ENCODE measurements around the gene ADAMTS16.
"Not testable (repeated sequence)": the region's sequence is repeated elsewhere in the genome, so short reads cannot be mapped to it uniquely, and the experiment has no call there.

The ADAMTS16 gene

GRCh38 chr5:5139777-5140478 is at the start of gene ADAMTS16:
ADAMTS16 (plus strand) TSS chr5:5140330; CDS start chr5:5140468, 138 bp downstream.
- no peak for FAIRE-seq

GRCh38 chr5:5092149-5092548 is 48.0 kb upstream of the ADAMTS16 start:
- FAIRE-seq, result no peak

DNA sequence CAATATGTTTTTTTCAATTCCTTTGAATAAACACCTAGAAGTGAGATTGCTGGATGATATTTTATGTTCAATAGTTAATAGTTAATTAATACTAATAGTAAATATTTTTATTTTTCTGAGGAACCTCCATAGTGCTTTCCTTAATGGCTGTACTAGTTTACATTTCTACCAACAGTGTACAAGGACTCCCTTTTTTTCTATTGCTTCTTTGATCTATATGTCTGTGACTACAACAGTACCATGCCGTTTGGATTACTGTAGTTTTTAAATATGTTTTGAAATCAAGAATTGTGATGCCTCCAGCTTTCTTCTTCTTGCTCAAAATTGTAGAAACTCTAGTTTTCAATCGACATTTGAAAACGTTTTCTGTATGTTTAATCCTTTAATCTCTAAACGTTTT is 39.5 kb upstream of the ADAMTS16 start:
- no peak for FAIRE-seq

DNA sequence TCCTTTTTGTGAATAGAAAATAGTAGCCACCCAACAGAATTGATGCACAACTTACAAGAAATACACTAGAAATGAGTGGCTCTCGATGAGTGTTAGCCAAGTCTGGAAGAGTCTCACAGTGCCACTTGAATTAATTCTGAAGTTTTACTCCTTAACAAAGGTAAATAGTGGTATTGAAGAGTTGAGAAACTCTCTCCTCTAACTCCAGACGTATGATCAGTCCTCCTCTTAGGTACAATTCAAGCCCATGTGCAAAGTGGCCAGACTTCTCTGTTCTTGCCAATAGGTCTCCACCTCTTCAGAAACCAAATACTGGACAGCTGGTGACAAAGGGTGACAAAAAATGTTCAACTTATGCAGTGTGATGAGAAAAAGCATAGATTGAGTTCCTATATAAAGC is 38.5 kb upstream of the ADAMTS16 start:
- FAIRE-seq, result no peak

- no peak for FAIRE-seq
Observed at GRCh38 chr5:5103245-5103644, 36.9 kb upstream of the ADAMTS16 start.

DNA sequence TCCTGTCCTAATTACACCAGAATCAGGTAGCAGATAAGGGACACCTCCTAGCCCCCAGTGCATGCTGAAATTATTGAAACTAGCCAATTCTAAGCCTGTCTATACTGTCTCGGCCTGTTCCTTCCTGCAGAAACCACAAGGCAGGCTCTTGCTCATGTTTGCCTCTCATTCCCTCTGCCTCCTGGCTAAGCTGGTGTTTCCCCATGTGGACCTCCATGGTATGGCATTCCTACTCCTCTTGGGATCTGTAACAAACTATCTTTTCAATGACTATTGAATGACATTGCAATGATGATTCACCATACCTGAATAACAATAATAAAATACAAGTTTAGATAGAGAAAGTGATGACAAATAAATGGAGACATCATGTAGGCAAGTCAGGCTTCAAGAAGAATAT is 35.6 kb upstream of the ADAMTS16 start:
- no peak for FAIRE-seq

- FAIRE-seq, result no peak
Observed at GRCh38 chr5:5105531-5105930, 34.6 kb upstream of the ADAMTS16 start.

DNA sequence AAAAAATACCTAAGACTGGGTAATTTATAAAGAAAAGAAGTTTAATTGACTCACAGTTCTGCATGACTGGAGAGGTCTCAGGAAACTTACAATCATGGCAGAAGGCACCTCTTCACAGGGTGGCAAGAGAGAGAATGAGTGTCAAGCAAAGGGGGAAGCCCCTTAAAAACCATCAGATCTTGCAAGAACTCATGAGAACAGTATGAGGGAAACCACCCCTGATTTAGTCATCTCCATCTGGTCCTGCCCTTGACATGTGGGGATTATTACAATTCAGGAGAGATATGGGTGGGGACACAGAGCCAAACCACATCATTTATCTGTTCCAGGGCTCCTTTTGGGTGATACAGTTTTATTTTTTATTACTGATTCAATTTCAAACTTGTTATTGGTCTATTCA is 23.2 kb upstream of the ADAMTS16 start:
- FAIRE-seq, result no peak

- no peak for FAIRE-seq
Observed at GRCh38 chr5:5122776-5123175, 17.4 kb upstream of the ADAMTS16 start.

- FAIRE-seq, result no peak
Observed at GRCh38 chr5:5124231-5124630, 15.9 kb upstream of the ADAMTS16 start.

DNA sequence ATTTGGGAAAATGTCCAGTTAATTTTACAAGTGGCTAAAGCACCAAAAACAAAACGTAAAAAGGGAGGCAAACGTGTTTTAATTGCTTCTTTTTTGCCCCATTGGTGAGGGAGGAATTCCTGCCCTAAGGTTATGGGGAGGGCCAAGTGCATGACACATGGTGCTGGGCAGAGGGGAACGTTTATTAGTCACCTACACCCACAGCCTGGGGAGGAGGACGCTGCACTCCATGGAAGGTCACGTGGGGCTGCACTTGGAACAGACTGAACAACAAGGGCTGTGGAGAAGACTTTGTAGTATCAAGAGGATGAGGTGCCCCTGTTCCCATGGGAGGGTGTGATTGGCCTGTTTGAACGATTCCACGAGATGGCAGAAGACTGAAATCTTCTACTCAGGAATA is 13.7 kb upstream of the ADAMTS16 start:
- FAIRE-seq, result no peak

- FAIRE-seq, result no peak
Observed at GRCh38 chr5:5128766-5129165, 11.4 kb upstream of the ADAMTS16 start.

DNA sequence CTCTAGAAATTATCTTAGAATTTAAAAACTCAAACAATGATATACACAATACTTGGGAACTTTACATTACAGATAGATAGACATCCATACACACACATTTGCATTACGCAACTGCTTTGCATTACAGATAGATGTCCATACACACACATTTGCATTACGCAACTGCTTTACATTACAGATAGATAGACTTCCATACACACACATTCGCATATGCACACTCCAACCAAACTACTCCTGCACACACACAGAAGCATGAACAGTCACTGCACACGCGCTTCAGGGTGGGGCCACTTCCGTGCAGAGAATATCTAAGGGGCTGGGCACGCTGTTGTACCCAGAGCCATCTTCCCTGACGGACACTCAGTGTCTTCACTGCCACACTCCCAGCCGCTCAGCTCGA is 7.9 kb upstream of the ADAMTS16 start:
- no peak for FAIRE-seq

DNA sequence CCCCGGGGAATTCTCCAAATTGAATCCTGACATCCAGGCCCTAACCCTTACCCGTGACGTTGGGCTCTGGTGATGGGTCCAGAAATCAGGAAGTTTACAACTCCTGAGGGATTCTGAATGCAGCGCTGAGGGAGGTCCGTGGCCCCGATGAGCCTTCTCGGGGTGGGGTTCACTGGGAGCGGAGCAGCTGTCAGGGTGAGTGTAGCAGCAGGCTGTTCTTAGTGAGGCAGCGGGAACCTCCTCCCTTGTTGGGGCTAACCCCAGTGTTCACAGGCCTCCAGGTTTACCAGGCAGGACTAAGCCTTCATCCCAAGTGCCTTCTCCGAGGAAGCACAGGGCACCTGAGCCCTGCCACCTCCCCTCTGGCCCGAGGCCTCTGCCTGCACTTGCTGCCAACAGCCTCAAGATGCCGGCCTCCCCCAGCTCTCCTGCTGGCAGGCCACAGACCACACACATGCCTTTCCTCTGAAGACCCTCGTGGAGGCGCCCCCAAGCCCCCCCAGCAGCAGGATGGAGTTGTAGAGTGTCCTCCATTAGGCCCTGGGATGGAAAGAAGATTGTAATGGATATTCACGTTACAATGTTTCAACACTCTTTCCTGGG is 7.3 kb upstream of the ADAMTS16 start:
- no peak for FAIRE-seq

- no peak for FAIRE-seq
Observed at GRCh38 chr5:5134107-5134506, 6.0 kb upstream of the ADAMTS16 start.

DNA sequence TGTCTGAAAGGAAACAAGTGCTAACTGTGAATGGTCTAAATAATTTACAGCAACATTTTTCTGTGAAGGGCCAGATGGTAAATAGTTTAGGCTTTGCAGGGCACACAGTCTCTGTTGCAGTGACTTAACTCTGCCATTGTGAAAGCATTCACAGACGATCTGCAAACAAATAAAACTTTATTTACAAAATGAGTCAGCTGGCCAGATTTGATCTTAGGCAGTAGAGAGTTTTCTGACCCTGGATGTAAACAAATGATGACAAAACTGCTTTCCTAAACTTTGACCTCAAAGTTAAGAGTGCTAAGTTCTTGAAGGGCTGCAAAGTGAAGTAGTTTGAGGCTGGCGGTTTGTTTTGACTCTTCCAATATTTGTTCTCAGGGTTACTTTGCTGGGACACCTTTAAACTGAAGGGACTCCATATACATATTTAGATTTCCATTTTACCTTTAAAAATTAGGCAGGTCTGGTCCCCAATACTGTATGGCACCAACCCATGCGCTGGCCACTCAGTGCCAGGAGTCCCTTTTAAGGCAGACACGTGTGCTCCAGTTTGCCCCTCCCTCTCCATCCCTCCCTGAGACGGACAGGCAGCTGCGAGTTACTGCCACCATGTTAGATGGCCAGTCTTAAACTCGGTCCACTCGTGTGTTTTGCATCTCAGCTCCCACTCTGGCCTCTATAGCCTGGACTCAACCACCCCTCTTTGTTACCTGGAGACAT is 4.0 kb upstream of the ADAMTS16 start:
- FAIRE-seq, result no peak

DNA sequence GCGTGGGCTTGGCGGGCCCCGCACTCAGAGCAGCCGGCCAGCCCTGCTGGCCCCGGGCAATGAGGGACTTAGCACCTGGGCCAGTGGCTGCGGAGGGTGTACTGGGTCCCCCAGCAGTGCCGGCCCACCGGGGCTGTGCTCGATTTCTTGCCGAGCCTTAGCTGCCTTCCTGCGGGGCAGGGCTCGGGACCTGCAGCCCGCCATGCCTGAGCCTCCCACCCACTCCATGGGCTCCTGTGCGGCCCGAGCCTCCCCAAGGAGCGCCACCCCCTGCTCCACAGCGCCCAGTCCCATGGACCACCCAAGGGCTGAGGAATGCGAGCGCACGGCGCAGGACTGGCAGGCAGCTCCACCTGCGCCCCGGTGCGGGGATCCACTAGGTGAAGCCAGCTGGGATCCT is 2.3 kb upstream of the ADAMTS16 start:
- not testable (repeated sequence) for FAIRE-seq

DNA sequence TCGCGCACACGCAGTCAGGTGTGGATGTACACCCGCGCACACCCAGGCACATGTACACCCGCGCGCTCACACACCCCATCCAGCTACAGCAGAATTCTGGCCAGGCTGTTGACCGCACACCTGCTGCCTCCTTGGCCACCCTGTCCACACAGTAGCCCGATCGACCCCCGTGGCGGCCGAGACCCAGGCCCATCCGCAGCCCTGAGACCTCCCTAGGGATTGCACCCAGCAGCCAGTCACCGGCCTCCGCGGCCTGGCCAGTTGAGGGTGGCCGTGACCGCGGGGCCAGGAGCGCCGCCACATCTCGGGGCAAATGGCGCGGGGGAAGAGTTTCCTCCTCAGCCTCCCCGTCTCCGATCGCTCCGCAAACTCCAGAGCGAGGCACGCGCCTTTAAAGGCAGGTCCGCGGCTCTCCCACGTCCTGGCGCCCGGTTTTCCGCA is 774 bp upstream of the ADAMTS16 start:
- no peak for FAIRE-seq

DNA sequence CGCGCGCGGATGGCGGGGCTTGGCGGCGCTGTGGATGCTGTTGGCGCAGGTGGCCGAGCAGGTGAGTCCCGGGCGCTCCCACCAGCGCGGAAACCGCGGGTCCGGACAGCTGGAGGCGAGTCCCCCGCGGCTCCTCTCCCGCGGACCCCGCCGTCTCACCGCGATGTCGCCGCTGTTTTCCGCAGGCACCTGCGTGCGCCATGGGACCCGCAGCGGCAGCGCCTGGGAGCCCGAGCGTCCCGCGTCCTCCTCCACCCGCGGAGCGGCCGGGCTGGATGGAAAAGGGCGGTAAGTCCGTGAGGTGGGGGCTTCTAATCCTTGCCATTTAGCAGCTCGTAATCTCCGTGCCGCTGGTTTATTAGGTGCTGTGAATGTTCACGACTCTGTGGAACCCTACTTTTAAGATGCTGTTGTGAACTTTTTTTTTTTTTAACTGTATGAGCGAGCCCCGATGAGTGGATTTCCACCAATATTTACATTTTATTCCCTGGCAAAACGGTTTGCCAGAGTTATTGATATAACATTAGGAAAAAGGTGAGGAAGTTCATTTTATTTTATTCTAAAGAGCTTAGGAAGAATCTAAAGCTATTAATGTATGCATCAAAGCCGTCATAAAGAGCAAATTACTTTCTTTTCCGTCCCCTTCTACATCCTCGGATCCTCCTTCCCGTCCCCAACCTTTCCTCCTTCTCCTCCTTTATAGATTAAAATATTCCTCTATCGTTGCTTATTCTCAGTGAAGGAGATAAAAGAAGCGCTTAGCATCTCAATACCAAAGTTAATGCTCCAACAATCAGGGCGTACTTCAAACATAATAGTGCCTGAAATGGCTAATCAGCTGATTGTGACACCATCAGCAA is 579 bp downstream of the ADAMTS16 start:
- no peak for FAIRE-seq

DNA sequence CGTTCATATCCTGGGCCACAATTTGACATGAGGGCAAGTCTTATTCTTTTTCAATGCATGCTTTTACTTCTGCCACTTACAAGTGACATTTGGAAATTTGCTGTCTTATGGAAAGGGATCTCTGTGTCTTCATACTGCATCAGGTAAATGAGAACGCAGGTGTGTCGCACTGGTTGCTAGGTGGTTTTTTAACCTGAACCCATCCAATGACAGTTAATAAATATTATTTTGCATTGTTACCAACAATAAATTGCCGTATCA is 1.1 kb downstream of the ADAMTS16 start:
- FAIRE-seq, result no peak

DNA sequence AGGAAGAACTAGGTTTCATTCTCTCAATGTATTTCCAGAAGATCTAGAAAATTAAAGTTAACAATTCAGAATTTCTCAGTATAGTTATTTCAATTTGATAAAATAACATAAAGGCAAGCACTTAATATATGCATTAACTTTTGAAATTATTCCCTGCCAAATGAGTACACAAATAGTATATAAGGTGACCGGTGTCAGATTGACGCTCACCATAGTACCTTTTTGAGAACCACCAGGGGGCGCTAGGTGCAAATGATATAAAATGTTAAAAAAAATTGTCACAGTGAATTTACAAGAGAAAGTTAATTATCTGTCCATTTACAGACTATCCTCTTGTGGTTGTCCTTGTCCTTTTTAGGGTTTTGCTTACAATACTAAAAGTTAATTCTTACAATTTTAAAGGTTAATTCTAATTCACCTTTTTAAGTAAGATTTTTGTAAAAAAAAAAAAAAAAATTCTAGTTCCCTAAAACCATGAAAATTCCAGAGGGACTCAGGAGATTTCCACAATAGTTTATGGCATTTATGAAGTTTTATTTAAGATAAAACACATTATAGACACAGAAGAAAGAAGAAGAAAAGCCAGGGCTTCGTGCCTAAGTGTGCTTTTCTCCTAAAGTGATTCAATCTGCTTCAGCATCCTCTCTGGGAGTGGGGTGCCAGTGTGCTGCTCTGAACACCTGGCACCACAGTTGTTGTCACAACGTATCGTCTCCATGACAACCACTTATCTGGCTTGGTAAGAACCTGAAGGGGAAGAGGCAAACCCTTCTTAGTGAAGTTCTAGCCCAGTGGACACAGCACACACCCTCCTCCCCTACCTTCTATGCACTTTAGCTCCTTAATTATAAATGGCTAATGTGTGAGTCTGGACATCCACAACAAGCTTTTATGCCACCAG is 1.7 kb downstream of the ADAMTS16 start:
- FAIRE-seq, result peak; percentile 40

GRCh38 chr5:5144441-5144840 is 4.3 kb downstream of the ADAMTS16 start:
- FAIRE-seq, result no peak
